ENCODE results near the gene RFX4.

The RFX4 gene

DNA sequence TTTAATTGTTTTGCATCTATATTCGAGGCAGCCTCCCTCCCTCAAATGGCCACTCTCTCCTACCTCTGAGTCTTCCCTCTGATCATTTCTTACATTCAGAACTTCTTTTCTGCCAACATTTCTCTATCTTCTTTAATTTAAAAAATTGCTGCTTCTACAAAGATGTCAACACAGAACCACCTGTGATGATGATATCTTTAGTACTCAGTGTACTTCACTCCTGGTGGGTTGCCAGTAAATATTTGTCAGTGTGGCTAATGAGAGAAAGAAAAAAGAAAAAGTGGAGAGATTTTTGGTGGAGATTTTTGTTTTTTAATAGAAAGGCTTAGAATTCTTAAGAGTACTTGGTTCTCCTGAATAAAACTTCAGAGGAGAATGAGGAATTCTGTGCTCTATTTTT lies 199.8 kb downstream of the RFX4 start:
- DNase-seq (no peak), ATAC-seq (ENCODE audit: insufficient read depth, low read depth) (no peak)
- TF ChIP-seq, protein P1, sequence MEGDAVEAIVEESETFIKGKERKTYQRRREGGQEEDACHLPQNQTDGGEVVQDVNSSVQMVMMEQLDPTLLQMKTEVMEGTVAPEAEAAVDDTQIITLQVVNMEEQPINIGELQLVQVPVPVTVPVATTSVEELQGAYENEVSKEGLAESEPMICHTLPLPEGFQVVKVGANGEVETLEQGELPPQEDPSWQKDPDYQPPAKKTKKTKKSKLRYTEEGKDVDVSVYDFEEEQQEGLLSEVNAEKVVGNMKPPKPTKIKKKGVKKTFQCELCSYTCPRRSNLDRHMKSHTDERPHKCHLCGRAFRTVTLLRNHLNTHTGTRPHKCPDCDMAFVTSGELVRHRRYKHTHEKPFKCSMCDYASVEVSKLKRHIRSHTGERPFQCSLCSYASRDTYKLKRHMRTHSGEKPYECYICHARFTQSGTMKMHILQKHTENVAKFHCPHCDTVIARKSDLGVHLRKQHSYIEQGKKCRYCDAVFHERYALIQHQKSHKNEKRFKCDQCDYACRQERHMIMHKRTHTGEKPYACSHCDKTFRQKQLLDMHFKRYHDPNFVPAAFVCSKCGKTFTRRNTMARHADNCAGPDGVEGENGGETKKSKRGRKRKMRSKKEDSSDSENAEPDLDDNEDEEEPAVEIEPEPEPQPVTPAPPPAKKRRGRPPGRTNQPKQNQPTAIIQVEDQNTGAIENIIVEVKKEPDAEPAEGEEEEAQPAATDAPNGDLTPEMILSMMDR (IDR thresholded peaks at IDR 0.05; ENCODE audit: borderline replicate concordance, extremely low read depth, low read length, poor library complexity, severe bottlenecking): no peak
- no peak for TF ChIP-seq EZH2 (IDR thresholded peaks at IDR 0.05; ENCODE audit: borderline replicate concordance, low read depth, low read length, severe bottlenecking)
- H3K9ac ChIP-seq (ENCODE audit: low read depth, low read length): no peak overlapping the region
- no peaks in the 10 kb centered on the region for H3K9me3 ChIP-seq (ENCODE audit: insufficient read depth, low read length, severe bottlenecking)
- H3K4me2 ChIP-seq (ENCODE audit: insufficient read depth, low read length): no peak overlapping the region
- H3K4me3 ChIP-seq (ENCODE audit: low read depth in 1 of 2, low read length in 2 of 2): no peak overlapping the region
- 0 out of 2 replicates have a peak, but pooled peaks cover 3% of the 10 kb centered on the region for H3K4me1 ChIP-seq (ENCODE audit: insufficient read depth, low read length)
- peaks cover 87% of the 10 kb centered on the region for H3K79me2 ChIP-seq (ENCODE audit: insufficient read depth, low read length)
- peaks cover 47% of the 10 kb centered on the region for H3K36me3 ChIP-seq (ENCODE audit: insufficient read depth, low read length)
- no peak overlapping the region for H2AFZ ChIP-seq (ENCODE audit: low read depth, low read length)
- H3K27ac ChIP-seq (ENCODE audit: low read length): no peak overlapping the region
- no peaks in the 10 kb centered on the region for H3K27me3 ChIP-seq (ENCODE audit: insufficient read depth, low read length, poor library complexity)
- H4K20me1 ChIP-seq (ENCODE audit: insufficient read depth, low read length): peaks cover 20% of the 10 kb centered on the region; the same call in 1 of the 2 replicates

DNA sequence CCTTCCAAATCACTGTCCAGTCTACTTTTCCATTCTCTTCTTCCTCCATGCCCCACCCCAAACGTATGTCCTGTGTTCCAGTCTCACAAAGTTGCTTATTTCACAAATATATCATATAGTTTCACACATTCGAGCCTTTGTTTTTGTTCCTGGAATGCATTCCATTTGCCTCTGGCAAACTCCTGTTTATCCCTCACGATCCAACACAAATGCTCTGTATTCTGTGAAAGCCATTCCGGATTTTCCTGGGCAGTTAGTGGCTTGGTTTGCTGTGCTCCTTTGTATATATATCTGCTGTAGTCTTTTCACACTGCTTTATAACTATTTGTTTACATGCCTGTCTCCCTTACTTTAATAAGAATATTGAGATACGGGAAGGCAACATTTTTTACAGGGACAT lies 200.7 kb downstream of the RFX4 start:
- no peak overlapping the region for H3K27ac ChIP-seq (ENCODE audit: low read length)

DNA sequence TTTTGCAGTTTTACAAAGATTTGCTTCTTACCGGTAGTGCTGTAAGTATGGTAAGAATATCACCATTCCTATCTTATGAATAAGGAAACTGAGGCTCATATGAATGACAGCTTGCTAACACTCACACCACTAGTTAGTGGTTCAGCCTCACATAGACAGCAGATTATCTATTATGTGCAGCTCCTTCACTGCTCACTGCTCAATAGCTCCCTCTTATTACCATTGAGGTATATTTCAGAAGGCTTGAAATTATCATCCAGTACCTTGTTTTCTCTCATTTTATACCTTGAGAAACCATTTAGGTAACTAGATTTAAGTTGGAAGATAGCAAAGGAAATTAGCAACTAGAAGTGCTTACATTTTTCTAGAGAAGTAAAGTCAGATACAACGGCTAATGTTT lies 207.2 kb downstream of the RFX4 start:
- Histone ChIP-seq H3K9me3 (ENCODE audit: insufficient read depth, low read length, severe bottlenecking) (no peaks in the 10 kb centered on the region), H3K4me3 (ENCODE audit: low read depth in 1 of 2, low read length in 2 of 2) (no peak overlapping the region), H3K36me3 (ENCODE audit: insufficient read depth, low read length) (peaks cover 68% of the 10 kb centered on the region), H3K27ac (ENCODE audit: low read length) (no peak overlapping the region), H3K4me2 (ENCODE audit: insufficient read depth, low read length) (no peak overlapping the region), H3K4me1 (ENCODE audit: insufficient read depth, low read length) (no peaks in the 10 kb centered on the region), H4K20me1 (ENCODE audit: insufficient read depth, low read length) (no peaks in the 10 kb centered on the region; the same call in 1 of the 2 replicates), H2AFZ (ENCODE audit: low read depth, low read length) (no peak overlapping the region), H3K9ac (ENCODE audit: low read depth, low read length) (no peak overlapping the region), H3K79me2 (ENCODE audit: insufficient read depth, low read length) (peaks cover 19% of the 10 kb centered on the region; the same call in 1 of the 2 replicates), H3K27me3 (ENCODE audit: insufficient read depth, low read length, poor library complexity) (no peaks in the 10 kb centered on the region)
- no peak for TF ChIP-seq EZH2 (IDR thresholded peaks at IDR 0.05; ENCODE audit: borderline replicate concordance, low read depth, low read length, severe bottlenecking)
- TF ChIP-seq, protein P1 (IDR thresholded peaks at IDR 0.05; ENCODE audit: borderline replicate concordance, extremely low read depth, low read length, poor library complexity, severe bottlenecking): peak; percentile 12
- DNase-seq (no peak), ATAC-seq (ENCODE audit: insufficient read depth, low read depth) (no peak)

More for the DNA sequence above, 200.7 kb downstream of the RFX4 start:
- Histone ChIP-seq H3K9ac (ENCODE audit: low read depth, low read length) (no peak overlapping the region), H3K4me1 (ENCODE audit: insufficient read depth, low read length) (no peaks in the 10 kb centered on the region), H4K20me1 (ENCODE audit: insufficient read depth, low read length) (peaks cover 20% of the 10 kb centered on the region; the same call in 1 of the 2 replicates), H3K79me2 (ENCODE audit: insufficient read depth, low read length) (peaks cover 78% of the 10 kb centered on the region), H3K4me2 (ENCODE audit: insufficient read depth, low read length) (no peak overlapping the region), H3K36me3 (ENCODE audit: insufficient read depth, low read length) (peaks cover 54% of the 10 kb centered on the region), H2AFZ (ENCODE audit: low read depth, low read length) (no peak overlapping the region), H3K9me3 (ENCODE audit: insufficient read depth, low read length, severe bottlenecking) (no peaks in the 10 kb centered on the region), H3K4me3 (ENCODE audit: low read depth in 1 of 2, low read length in 2 of 2) (no peak overlapping the region), H3K27me3 (ENCODE audit: insufficient read depth, low read length, poor library complexity) (no peaks in the 10 kb centered on the region)
- no peak for TF ChIP-seq EZH2 (IDR thresholded peaks at IDR 0.05; ENCODE audit: borderline replicate concordance, low read depth, low read length, severe bottlenecking)
- TF ChIP-seq, protein P1 (IDR thresholded peaks at IDR 0.05; ENCODE audit: borderline replicate concordance, extremely low read depth, low read length, poor library complexity, severe bottlenecking): no peak
- ATAC-seq (ENCODE audit: insufficient read depth, low read depth) (no peak), DNase-seq (no peak)
